GM19467 (cell line): Measurements from ENCODE around the gene NNAT.

ENCODE experiments used
- ATAC-seq: cut with Tn5 transposase; IDR thresholded peaks from one replicate; pipeline ENCODE4 v1.9.1; 2021; ENCODE audit warnings: mild to moderate bottlenecking, moderate library complexity; ENCODE audit not compliant: unreplicated experiment

NNAT gene

GRCh38 chr20:37501940-37502339 lies 19.1 kb upstream of the NNAT start:
- ATAC-seq, result no peak

- ATAC-seq, result no peak
These were observed 18.4 kb upstream of the NNAT start for GRCh38 chr20:37502654-37503053.

- no peak for ATAC-seq
These were observed 17.7 kb upstream of the NNAT start for GRCh38 chr20:37503256-37503927.

GRCh38 chr20:37504404-37505096 lies 16.5 kb upstream of the NNAT start:
- ATAC-seq, result no peak

GRCh38 chr20:37505263-37506151 lies 15.5 kb upstream of the NNAT start:
- no peak for ATAC-seq

- ATAC-seq, result no peak
These were observed 14.8 kb upstream of the NNAT start for GRCh38 chr20:37506152-37506725.

- no peak for ATAC-seq
These were observed 10.8 kb upstream of the NNAT start for GRCh38 chr20:37510226-37510625.

GRCh38 chr20:37511610-37512275 lies 9.3 kb upstream of the NNAT start:
- no peak for ATAC-seq

GRCh38 chr20:37513779-37514359 lies 7.2 kb upstream of the NNAT start:
- no peak for ATAC-seq

GRCh38 chr20:37515876-37516275 lies 5.2 kb upstream of the NNAT start:
- no peak for ATAC-seq

GRCh38 chr20:37516811-37517750 lies 4.0 kb upstream of the NNAT start:
- no peak for ATAC-seq

GRCh38 chr20:37518059-37518458 lies 3.0 kb upstream of the NNAT start:
- ATAC-seq, result no peak

- no peak for ATAC-seq
These were observed 2.2 kb upstream of the NNAT start for GRCh38 chr20:37518606-37519507.

- ATAC-seq, result no peak
These were observed 1.3 kb upstream of the NNAT start for GRCh38 chr20:37519508-37520418.

GRCh38 chr20:37520419-37520955 lies 563 bp upstream of the NNAT start:
- ATAC-seq, result no peak

- ATAC-seq, result no peak
These were observed 1.4 kb downstream of the NNAT start for GRCh38 chr20:37522260-37523011.
